SK-N-SH treated with all-trans-retinoic acid at 6 μM for 48 hours (cell line): ENCODE measurements around the gene NFIX.

Source experiments
- ATAC-seq: fragments of 200-7000 bp; cut with Tn5 transposase; 3 replicates; pipeline ENCODE4 v1.9.1; 2020; ENCODE audit warnings: mild to moderate bottlenecking, moderate library complexity
- ARNTL ChIP-seq: fragments of 450-650 bp; formaldehyde crosslinking; IDR thresholded peaks from 2 replicates; pipeline ENCODE4 v1.5.0; 2020; ENCODE audit warnings: low read depth, mild to moderate bottlenecking, moderate library complexity, borderline replicate concordance
- CREB5 ChIP-seq: fragments of 250-450 bp; sonication (Bioruptor Pico); IDR thresholded peaks from 2 replicates; pipeline ENCODE4 v1.5.1; 2020; ENCODE audit warnings: low read depth, mild to moderate bottlenecking, moderate library complexity
- CSRNP3 ChIP-seq: fragments of 250-450 bp; sonication (Bioruptor Pico); IDR thresholded peaks from 2 replicates; pipeline ENCODE4 v1.5.1; 2021; ENCODE audit warnings: mild to moderate bottlenecking, moderate library complexity
- ESRRG ChIP-seq: fragments of 250-450 bp; sonication (Bioruptor Pico); IDR thresholded peaks from 2 replicates; pipeline ENCODE4 v1.6.1; 2021; ENCODE audit warnings: mild to moderate bottlenecking
- GLIS3 ChIP-seq: fragments of 250-450 bp; sonication (Bioruptor Pico); IDR thresholded peaks from 2 replicates; pipeline ENCODE4 v1.5.0; 2020; ENCODE audit warnings: mild to moderate bottlenecking, moderate library complexity
- ISL1 ChIP-seq: fragments of 250-450 bp; sonication (Bioruptor Pico); IDR thresholded peaks from 2 replicates; pipeline ENCODE4 v2.1.2; 2022; ENCODE audit warnings: mild to moderate bottlenecking, moderate library complexity
- PATZ1 ChIP-seq: fragments of 250-450 bp; sonication (Bioruptor Pico); IDR thresholded peaks from 2 replicates; pipeline ENCODE4 v1.8.0; 2020; ENCODE audit warnings: mild to moderate bottlenecking, moderate library complexity, borderline replicate concordance
- PPARA ChIP-seq: fragments of 250-450 bp; sonication (Bioruptor Pico); IDR thresholded peaks from 2 replicates; pipeline ENCODE4 v1.5.0; 2020; ENCODE audit warnings: mild to moderate bottlenecking, borderline replicate concordance
- RARB ChIP-seq: fragments of 250-450 bp; sonication (Bioruptor Pico); IDR thresholded peaks from 2 replicates; pipeline ENCODE4 v1.8.0; 2021; ENCODE audit warnings: mild to moderate bottlenecking, moderate library complexity
- SNAI2 ChIP-seq: fragments of 250-450 bp; sonication (Bioruptor Pico); IDR thresholded peaks from 2 replicates; pipeline ENCODE4 v1.5.0; 2020; ENCODE audit warnings: mild to moderate bottlenecking, moderate library complexity
- TSHZ2 ChIP-seq: fragments of 250-450 bp; sonication (Bioruptor Pico); IDR thresholded peaks from 2 replicates; pipeline ENCODE4 v1.5.0; 2020; ENCODE audit warnings: mild to moderate bottlenecking, moderate library complexity
- ZC3H10 ChIP-seq: fragments of 250-450 bp; sonication (Bioruptor Pico); IDR thresholded peaks from 2 replicates; pipeline ENCODE4 v1.5.1; 2021; ENCODE audit warnings: mild to moderate bottlenecking, moderate library complexity
- ZFP3 ChIP-seq: fragments of 250-450 bp; sonication (Bioruptor Pico); IDR thresholded peaks from 2 replicates; pipeline ENCODE4 v1.5.0; 2020; ENCODE audit warnings: mild to moderate bottlenecking, moderate library complexity
- ZNF565 ChIP-seq: fragments of 450-650 bp; formaldehyde crosslinking; conservative IDR thresholded peaks from 2 replicates; pipeline ENCODE4 v1.5.0; 2020; ENCODE audit warnings: low read depth, mild to moderate bottlenecking, moderate library complexity
- ZNF70 ChIP-seq: fragments of 450-650 bp; formaldehyde crosslinking; IDR thresholded peaks from 2 replicates; pipeline ENCODE4 v1.5.0; 2020; ENCODE audit warnings: mild to moderate bottlenecking, moderate library complexity
- TF ChIP-seq, protein P1 (sequence below): fragments of 250-450 bp; sonication (Bioruptor Pico); IDR thresholded peaks from 2 replicates; pipeline ENCODE4 v1.8.0; 2021; ENCODE audit warnings: low read depth, mild to moderate bottlenecking, moderate library complexity, borderline replicate concordance

The NFIX gene

DNA sequence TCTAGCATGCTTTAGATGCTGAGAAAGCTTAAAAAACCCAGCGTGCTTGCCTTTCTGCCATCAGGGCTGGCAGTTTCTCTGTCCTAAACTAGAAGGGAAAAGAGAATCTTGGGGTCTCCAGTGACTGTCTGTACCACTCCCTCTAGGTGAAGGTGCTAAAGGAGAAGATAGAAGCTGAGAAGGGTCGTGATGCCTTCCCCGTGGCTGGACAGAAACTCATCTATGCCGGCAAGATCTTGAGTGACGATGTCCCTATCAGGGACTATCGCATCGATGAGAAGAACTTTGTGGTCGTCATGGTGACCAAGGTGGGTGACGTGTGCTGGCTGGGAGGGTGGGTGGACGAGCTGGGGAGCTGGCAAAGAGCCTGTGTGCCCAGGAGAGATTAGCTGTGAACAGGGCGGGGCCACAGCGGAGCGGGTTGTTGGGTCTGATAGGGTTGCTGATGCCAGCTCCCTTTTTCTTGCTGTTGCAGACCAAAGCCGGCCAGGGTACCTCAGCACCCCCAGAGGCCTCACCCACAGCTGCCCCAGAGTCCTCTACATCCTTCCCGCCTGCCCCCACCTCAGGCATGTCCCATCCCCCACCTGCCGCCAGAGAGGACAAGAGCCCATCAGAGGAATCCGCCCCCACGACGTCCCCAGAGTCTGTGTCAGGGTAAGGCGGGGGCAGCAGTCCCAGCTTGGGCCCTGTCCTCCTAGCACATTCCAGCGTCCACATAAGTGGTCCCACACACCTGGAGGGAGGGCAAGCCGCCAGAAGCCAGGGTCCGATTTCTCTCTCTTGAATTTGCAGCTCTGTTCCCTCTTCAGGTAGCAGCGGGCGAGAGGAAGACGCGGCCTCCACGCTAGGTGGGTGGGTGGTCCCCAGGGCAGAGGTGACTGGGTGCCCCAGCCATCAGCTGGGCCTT is 47.3 kb upstream of the NFIX start:
- TF ChIP-seq, protein P1, sequence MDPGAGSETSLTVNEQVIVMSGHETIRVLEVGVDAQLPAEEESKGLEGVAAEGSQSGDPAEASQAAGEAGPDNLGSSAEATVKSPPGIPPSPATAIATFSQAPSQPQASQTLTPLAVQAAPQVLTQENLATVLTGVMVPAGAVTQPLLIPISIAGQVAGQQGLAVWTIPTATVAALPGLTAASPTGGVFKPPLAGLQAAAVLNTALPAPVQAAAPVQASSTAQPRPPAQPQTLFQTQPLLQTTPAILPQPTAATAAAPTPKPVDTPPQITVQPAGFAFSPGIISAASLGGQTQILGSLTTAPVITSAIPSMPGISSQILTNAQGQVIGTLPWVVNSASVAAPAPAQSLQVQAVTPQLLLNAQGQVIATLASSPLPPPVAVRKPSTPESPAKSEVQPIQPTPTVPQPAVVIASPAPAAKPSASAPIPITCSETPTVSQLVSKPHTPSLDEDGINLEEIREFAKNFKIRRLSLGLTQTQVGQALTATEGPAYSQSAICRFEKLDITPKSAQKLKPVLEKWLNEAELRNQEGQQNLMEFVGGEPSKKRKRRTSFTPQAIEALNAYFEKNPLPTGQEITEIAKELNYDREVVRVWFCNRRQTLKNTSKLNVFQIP: no peak
- TF ChIP-seq PPARA (CRISPR knock-in tag) (no peak), ISL1 (CRISPR knock-in tag) (no peak), ZNF70 (CRISPR knock-in tag) (no peak), ESRRG (CRISPR knock-in tag) (no peak), TSHZ2 (CRISPR knock-in tag) (no peak), SNAI2 (CRISPR knock-in tag) (no peak), PATZ1 (no peak), GLIS3 (CRISPR knock-in tag) (no peak), ZNF565 (CRISPR knock-in tag) (no peak), ZC3H10 (CRISPR knock-in tag) (no peak), ZFP3 (CRISPR knock-in tag) (no peak), RARB (CRISPR knock-in tag) (no peak), ARNTL (CRISPR knock-in tag) (no peak), CREB5 (CRISPR knock-in tag) (no peak)
- TF ChIP-seq, all 23 proteins: peak for 0
- no peak for ATAC-seq

DNA sequence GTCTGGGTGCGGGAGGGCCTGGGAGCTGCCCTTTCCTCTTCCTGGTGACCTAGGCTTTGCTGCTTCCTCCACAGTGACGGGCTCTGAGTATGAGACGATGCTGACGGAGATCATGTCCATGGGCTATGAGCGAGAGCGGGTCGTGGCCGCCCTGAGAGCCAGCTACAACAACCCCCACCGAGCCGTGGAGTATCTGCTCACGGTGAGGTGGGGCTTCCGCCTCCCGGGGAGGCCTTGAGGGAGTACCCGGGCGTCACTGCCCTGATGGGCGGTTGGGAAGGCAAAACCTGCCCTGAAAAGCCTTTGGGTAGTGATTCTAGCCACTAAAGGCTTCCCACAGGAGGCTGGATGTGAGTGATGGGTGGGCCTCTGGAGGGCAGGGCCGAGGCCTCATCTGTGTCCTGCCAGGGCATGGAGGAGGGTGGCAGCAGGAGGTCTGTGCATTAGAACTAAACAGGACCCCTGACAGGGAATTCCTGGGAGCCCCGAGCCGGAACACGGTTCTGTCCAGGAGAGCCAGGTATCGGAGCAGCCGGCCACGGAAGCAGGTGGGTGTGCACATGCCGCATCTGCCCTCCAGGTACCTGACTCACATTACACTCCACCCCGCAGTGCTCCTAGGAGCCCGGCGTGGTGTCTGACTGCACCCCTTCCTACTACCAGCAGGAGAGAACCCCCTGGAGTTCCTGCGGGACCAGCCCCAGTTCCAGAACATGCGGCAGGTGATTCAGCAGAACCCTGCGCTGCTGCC is 46.5 kb upstream of the NFIX start:
- ATAC-seq: no peak
- TF ChIP-seq ARNTL (CRISPR knock-in tag) (no peak), CSRNP3 (CRISPR knock-in tag) (no peak), PPARA (CRISPR knock-in tag) (no peak)
- TF ChIP-seq, protein P1: no peak
